Measurements from ENCODE around the gene KRTAP10-12. TPM values are rescaled to one million over a fixed set of nuclear protein-coding genes. Genes with fewer than 3 reads are reported as not detected.
"Not testable (repeated sequence)": the region's sequence is repeated elsewhere in the genome, so short reads cannot be mapped to it uniquely, and the experiment has no call there.

KRTAP10-12 gene, protein sequence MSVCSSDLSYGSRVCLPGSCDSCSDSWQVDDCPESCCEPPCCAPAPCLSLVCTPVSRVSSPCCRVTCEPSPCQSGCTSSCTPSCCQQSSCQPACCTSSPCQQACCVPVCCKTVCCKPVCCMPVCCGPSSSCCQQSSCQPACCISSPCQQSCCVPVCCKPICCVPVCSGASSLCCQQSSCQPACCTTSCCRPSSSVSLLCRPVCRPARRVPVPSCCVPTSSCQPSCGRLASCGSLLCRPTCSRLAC
- polyA plus RNA-seq (2012; ENCODE audit: missing spikeins), result not detected

DNA sequence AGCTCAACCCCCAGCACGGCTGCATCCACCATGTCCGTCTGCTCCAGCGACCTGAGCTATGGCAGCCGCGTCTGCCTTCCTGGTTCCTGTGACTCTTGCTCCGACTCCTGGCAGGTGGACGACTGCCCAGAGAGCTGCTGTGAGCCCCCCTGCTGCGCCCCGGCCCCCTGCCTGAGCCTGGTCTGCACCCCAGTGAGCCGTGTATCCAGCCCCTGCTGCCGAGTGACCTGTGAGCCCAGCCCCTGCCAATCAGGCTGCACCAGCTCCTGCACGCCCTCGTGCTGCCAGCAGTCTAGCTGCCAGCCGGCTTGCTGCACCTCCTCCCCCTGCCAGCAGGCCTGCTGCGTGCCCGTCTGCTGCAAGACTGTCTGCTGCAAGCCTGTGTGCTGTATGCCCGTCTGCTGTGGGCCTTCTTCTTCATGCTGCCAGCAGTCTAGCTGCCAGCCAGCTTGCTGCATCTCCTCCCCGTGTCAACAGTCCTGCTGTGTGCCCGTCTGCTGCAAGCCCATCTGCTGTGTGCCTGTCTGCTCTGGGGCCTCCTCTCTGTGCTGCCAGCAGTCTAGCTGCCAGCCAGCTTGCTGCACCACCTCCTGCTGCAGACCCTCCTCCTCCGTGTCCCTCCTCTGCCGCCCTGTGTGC, at the start of gene KRTAP10-12:
TSS of gene KRTAP10-12 (plus strand) at position 1 of the 639 bp plus-strand sequence. CDS start at position 31, 30 bp downstream.
- DNase-seq (ENCODE audit: insufficient read length); FAIRE-seq: not testable (repeated sequence)

DNA sequence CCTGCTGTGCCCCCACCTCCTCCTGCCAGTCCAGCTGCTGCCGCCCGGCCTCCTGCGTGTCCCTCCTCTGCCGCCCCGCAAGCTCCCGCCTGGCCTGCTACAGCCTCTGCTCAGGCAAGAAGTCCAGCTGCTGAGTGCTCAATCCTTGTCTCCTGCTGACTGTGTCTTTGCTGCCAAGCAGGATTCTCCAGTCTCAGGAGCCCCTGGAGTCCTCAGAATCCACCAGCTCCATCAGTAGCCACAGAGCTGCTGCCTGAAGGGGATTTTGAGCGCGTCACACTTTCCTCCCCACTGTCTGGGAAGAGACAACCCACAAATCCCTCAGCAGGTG, 49.8 kb upstream of the KRTAP10-12 start:
- FAIRE-seq (no peak), DNase-seq (ENCODE audit: insufficient read length) (no peak)
- TF ChIP-seq POLR2AphosphoS5 (IDR thresholded peaks at IDR 0.05; ENCODE audit: low read depth, low read length) (no peak), POLR2A (IDR thresholded peaks at IDR 0.05; ENCODE audit: low read depth, low read length) (no peak), TAF1 (IDR thresholded peaks at IDR 0.05; ENCODE audit: borderline replicate concordance, low read depth, low read length) (no peak)

DNA sequence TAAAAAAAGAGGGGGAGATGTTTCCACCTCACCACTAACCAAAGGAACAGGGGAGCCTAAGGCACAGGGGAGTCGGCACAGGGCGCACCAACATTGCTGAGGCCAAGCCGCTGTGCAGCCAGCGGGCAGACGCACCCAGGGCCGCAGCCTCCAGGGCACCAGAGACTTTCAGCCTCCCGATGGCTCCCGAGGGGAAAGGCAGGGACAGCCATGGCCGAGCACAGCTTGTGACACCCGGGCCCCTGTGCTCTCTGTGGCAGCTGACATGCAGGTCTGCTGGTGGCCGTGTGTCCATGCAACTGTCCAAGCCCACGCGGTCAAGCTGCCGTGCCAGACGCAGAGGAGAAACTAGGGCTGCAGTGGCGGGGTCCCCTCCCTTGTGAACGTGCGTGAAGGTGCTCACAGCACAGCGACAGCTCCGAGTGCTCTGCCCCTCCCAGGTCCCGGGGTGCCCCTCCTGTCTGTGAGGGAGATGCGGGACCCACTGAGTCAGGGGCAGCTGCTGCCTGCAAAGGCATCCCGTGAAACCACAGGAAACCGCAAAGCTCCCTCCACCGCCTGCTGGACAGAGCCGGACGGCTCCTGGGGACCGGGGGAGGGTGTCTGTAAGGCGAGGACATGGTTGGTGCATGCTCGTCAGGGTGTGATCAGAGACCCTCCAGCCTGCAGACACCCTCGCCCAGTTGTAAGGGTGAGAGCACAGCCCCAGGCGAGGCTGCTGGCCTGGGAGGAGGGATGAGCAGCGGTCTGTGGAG, 48.2 kb upstream of the KRTAP10-12 start:
- TF ChIP-seq POLR2AphosphoS5 (IDR thresholded peaks at IDR 0.05; ENCODE audit: low read depth, low read length) (no peak), TAF1 (IDR thresholded peaks at IDR 0.05; ENCODE audit: borderline replicate concordance, low read depth, low read length) (no peak), POLR2A (IDR thresholded peaks at IDR 0.05; ENCODE audit: low read depth, low read length) (no peak)
- FAIRE-seq (no peak), DNase-seq (ENCODE audit: insufficient read length) (no peak)

DNA sequence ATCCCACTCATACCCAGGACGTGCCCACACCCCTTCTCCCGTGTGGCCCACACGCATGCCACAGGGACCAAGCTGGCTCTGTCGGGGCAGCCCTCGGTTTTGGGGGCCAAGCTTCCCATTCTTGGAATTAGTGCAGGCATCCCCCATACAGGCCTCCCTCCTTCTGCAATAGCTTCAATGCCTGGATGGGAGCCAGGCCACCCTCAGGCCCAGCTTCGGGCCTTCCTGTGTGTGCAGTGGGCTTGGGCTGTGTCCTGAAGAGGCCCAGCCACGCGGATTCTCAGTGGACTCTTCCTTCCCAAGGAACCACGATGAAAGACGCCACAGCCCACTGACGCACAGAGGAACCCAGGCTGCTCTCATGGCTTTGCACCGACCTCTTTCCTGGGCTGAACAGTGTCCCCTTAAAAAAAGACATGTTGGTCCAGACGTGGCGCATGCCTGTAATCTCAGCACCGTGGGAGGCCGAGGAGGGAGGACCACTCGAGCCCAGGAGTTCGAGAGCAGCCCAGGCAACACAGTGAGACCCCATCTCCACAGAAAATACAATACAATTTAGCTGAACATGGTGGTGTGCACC, 47.4 kb upstream of the KRTAP10-12 start:
- no peak for TF ChIP-seq POLR2AphosphoS5 (IDR thresholded peaks at IDR 0.05; ENCODE audit: low read depth, low read length)
- DNase-seq (ENCODE audit: insufficient read length), result no peak
- FAIRE-seq, result no peak

DNA sequence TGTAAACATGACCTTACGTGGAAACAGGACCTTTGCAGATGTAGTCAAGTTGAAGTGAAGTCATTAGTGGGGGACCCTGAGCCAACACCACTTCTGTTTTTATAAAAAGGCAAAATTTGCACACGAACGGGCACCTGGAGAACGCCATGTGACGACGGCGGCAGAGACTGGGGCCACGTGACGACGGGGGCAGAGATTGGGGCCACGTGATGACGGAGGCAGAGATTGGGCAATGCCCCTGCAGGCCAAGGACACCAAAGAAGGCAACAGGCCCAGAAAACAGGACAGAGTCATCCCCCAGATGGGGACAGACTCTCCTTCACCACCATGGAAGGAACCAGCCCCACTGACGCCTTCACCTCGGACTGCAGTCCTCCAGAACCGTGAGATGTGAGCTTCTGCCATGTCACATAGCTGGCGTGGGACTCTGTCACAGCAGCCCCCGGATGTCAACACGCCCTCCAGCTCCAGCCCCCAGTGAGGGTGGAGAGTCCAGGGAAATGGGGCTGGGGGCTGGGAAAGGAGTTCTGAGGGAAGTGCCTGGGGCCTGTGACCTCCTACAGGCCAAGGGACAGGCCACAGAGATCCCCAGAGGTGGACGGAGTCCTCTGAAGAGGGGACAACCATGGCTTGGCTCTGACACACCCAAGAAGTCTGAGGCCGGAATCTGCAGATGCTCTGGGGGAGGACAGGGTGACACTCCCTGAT, 46.6 kb upstream of the KRTAP10-12 start:
- no peak for DNase-seq (ENCODE audit: insufficient read length)
- FAIRE-seq, result no peak
- TF ChIP-seq POLR2AphosphoS5 (IDR thresholded peaks at IDR 0.05; ENCODE audit: low read depth, low read length) (no peak), POLR2A (IDR thresholded peaks at IDR 0.05; ENCODE audit: low read depth, low read length) (no peak), TAF1 (IDR thresholded peaks at IDR 0.05; ENCODE audit: borderline replicate concordance, low read depth, low read length) (no peak)

DNA sequence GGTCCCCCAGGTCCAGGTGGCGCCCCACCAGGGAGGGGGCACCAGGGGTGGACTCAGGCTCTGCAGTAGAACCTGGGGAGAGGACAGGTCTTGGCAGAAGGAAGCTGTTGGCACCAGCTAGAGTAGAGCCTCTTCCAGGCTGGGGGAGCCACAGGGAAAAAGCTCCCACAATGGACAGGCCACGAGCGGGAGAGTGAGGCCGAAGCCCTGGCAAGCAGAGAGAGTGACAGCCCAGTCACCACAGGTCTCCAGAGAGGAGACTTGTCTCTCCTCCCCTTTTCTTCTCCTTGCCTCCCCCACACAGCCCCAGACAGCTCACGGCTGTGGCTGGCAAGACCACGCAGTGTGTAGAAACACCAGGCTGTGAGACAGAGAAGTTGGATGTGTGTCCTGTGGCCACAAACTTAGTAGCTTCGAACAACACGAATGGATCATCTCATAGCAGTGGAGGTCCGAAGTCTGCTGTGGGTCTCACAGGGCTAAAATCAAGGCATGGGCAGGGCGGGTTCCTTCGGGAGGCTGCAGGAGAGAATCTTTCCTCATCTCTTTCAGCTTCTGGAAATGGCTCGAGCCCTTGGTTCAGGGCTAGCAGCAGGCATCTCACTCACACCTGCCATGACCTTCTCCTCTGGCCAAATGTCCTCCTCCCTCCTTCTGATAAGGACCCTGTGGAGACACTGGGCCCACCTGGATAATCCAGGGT, 45.8 kb upstream of the KRTAP10-12 start:
- TF ChIP-seq POLR2A (IDR thresholded peaks at IDR 0.05; ENCODE audit: low read depth, low read length) (no peak), TAF1 (IDR thresholded peaks at IDR 0.05; ENCODE audit: borderline replicate concordance, low read depth, low read length) (no peak), POLR2AphosphoS5 (IDR thresholded peaks at IDR 0.05; ENCODE audit: low read depth, low read length) (no peak)
- DNase-seq (ENCODE audit: insufficient read length) (no peak), FAIRE-seq (no peak)

DNA sequence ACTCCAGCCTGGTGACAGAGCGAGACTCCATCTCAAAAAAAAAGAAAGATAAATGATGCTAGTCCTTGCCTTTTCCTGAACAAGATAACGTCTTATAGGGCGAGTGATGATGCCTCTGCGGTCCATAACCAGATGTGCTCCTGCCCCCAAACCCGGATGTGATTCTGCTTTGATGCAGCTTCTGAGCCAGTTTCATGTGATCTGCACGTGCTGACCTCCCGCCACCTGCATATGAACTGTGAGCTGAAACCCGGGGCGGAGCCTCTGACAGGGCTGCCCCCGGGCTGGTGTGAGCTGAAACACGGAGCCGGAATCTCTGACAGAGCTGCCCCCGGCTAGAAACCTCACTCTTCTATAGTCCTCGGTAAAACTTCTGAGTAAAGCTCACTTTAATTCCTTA, 43.8 kb upstream of the KRTAP10-12 start:
- FAIRE-seq, result no peak
- DNase-seq (ENCODE audit: insufficient read length), result no peak
- no peak for TF ChIP-seq TAF1 (IDR thresholded peaks at IDR 0.05; ENCODE audit: borderline replicate concordance, low read depth, low read length)
- no peak for TF ChIP-seq POLR2A (IDR thresholded peaks at IDR 0.05; ENCODE audit: low read depth, low read length)
- TF ChIP-seq POLR2AphosphoS5 (IDR thresholded peaks at IDR 0.05; ENCODE audit: low read depth, low read length), result no peak

DNA sequence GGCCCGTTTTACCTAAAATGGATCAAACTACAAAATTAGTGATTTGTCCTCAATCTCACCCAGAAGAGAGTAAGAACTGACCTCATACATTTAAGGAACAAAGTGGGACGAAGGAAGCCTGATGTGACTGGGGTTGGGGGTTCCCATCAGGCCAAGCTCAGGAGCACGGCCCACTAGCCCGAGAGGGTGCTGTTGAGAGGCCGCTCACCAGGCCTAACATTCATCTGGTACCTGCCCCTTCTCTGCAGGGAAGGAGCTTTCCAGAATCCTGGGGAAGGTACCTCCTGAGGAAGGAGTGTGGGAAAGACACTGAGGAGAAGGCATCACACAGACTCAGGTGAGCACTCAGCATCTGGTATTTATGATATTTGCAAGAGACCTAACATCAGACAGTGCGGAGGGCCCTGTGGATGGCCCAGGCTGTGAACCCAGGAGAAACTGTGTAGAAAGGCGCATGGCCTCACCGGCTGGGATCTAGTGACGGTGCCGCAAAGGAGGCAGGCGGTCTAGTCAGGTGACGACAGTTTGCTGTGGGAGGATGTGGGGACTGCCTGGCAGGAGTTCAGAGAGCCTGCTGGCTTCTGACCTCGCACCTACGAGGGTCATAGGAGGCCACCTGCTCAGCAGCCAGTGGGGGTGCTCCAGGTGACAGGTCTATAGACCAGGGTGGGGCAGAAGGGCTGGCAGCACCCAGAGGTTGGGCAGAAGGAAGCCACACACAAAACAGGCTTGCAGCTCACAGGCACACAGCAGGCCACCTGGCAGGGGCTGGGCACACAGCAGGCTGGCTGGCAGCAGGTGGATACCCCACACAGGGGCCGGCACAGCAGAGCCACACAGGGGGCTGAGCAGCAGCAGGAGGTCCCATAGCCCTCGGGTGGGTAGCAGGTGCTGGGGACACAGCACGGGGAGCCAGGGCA, 43.1 kb upstream of the KRTAP10-12 start:
- no peak for FAIRE-seq
- DNase-seq (ENCODE audit: insufficient read length), result no peak
- TF ChIP-seq TAF1 (IDR thresholded peaks at IDR 0.05; ENCODE audit: borderline replicate concordance, low read depth, low read length) (no peak), POLR2AphosphoS5 (IDR thresholded peaks at IDR 0.05; ENCODE audit: low read depth, low read length) (no peak)

DNA sequence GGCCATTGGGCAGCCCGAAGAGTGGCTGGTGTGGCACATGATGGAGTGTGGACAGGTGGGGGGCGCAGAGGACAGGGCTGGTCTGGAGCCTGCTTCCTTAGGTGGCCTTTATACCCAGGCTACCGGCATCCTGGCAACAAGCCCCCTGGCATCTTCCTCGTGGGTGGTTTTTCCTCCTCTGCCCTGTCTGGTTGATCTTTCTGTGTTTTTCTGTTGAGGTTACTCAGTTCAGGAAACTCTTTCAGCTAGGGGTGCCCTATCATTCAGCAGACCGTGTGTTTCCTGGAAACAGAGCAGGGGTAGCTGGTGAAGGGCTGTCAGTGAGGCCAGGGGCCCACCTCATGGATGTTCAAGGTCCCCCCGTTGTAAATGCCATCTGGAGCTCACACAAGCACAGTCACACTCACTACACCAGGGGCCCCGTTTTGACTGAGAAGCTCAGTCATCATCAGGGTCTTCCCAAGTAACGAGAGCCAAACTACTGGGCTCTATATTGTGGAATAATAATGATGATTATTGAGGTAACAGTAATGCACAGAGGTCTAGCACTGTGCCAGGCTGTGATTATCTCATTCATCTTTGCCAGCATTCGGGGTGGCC, 42.3 kb upstream of the KRTAP10-12 start, which contains the start of gene KRTAP12-4:
TSS of gene KRTAP12-4 (minus strand) at position 84 of the 600 bp plus-strand sequence. CDS start at position 39, 45 bp downstream.
- no peak for TF ChIP-seq POLR2AphosphoS5 (IDR thresholded peaks at IDR 0.05; ENCODE audit: low read depth, low read length)
- no peak for TF ChIP-seq POLR2A (IDR thresholded peaks at IDR 0.05; ENCODE audit: low read depth, low read length)
- TF ChIP-seq TAF1 (IDR thresholded peaks at IDR 0.05; ENCODE audit: borderline replicate concordance, low read depth, low read length), result no peak
- FAIRE-seq, result no peak

DNA sequence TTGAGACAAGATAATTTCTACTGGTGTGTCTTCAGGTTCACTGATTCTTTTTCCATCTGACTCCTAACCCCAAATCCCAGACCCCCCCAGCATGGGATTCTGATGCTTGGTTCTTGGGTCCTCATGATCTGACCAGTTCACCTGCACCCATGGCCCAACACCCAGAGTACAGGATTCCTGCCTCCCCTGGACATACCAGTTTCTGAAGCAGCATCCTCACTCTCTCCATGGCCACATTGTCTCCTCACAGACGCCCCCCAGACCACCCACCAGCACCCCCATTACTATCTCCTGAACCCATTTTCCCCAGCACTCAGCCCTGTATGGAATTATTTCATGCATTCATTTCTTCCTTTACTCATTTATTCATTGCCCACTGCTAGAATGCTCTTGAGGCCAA, 40.1 kb upstream of the KRTAP10-12 start:
- no peak for FAIRE-seq
- DNase-seq (ENCODE audit: insufficient read length), result no peak
- TF ChIP-seq POLR2AphosphoS5 (IDR thresholded peaks at IDR 0.05; ENCODE audit: low read depth, low read length), result no peak
- no peak for TF ChIP-seq TAF1 (IDR thresholded peaks at IDR 0.05; ENCODE audit: borderline replicate concordance, low read depth, low read length)
- no peak for TF ChIP-seq POLR2A (IDR thresholded peaks at IDR 0.05; ENCODE audit: low read depth, low read length)

More for the DNA sequence above, 42.3 kb upstream of the KRTAP10-12 start, which contains the start of gene KRTAP12-4:
- DNase-seq (ENCODE audit: insufficient read length), result no peak

Data from GM12892 (cell line).